Measurements from ENCODE around the gene SNX20.

The SNX20 gene

GRCh38 chr16:50692644-50692998, 11.5 kb upstream of the SNX20 start:
- Histone ChIP-seq H3K4me1 (ENCODE audit: control insufficient read depth, insufficient read depth, low read length) (no peaks in the 10 kb centered on the region; the same call in 1 of the 2 replicates), H3K4me3 (ENCODE audit: low read depth, low read length) (no peak overlapping the region), H3K9me3 (ENCODE audit: control insufficient read depth, insufficient read depth, low read depth, low read length) (no peaks in the 10 kb centered on the region)

GRCh38 chr16:50690177-50690576, 9.1 kb upstream of the SNX20 start:
- no peak overlapping the region for H3K9ac ChIP-seq (ENCODE audit: low read length)
- peaks cover 28% of the 10 kb centered on the region for H3K27me3 ChIP-seq (ENCODE audit: control insufficient read depth, insufficient read depth, low read length)
- no peaks in the 10 kb centered on the region for H3K9me3 ChIP-seq (ENCODE audit: control insufficient read depth, insufficient read depth, low read depth, low read length)
- H3K4me1 ChIP-seq (ENCODE audit: control insufficient read depth, insufficient read depth, low read length) = no peaks in the 10 kb centered on the region; the same call in 1 of the 2 replicates
- no peak overlapping the region for H3K27ac ChIP-seq (ENCODE audit: low read depth, low read length)
- H3K36me3 ChIP-seq (ENCODE audit: control insufficient read depth, insufficient read depth, low read length) = no peaks in the 10 kb centered on the region
- no peak overlapping the region for H3K4me3 ChIP-seq (ENCODE audit: low read depth, low read length)

More at GRCh38 chr16:50692644-50692998, 11.5 kb upstream of the SNX20 start:
- no peak overlapping the region for H3K9ac ChIP-seq (ENCODE audit: low read length)
- H3K27ac ChIP-seq (ENCODE audit: low read depth, low read length) = no peak overlapping the region
- no peaks in the 10 kb centered on the region for H3K36me3 ChIP-seq (ENCODE audit: control insufficient read depth, insufficient read depth, low read length)
- H3K27me3 ChIP-seq (ENCODE audit: control insufficient read depth, insufficient read depth, low read length) = peaks cover 33% of the 10 kb centered on the region

- Histone ChIP-seq H3K4me3 (ENCODE audit: low read depth, low read length) (no peak overlapping the region), H3K36me3 (ENCODE audit: control insufficient read depth, insufficient read depth, low read length) (no peaks in the 10 kb centered on the region), H3K9me3 (ENCODE audit: control insufficient read depth, insufficient read depth, low read depth, low read length) (no peaks in the 10 kb centered on the region), H3K27me3 (ENCODE audit: control insufficient read depth, insufficient read depth, low read length) (peaks cover 15% of the 10 kb centered on the region), H3K9ac (ENCODE audit: low read length) (no peak overlapping the region), H3K4me1 (ENCODE audit: control insufficient read depth, insufficient read depth, low read length) (no peaks in the 10 kb centered on the region; the same call in 1 of the 2 replicates), H3K27ac (ENCODE audit: low read depth, low read length) (no peak overlapping the region)
Observed at GRCh38 chr16:50688867-50689266, 7.8 kb upstream of the SNX20 start.

DNA sequence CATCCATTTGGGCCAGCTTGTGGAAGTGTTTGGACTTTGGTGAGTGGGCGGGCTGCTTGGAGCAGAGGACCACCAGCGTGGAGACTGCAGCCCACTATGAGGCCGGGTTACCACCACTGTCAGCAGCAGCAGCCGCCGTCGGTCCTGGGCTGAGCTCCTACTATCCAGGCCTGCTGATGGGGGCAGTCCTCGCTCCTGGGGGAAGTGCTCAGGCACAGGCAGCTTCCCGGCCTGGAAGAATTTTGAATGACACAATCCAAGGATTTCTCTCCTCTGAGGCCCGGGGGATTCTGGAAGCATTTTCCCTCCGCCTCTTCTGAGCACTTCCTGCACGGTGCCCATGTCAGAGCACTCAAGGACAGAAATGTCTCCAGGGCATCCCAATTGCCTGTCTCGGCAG, 7.0 kb upstream of the SNX20 start:
- peaks cover 8% of the 10 kb centered on the region for H3K27me3 ChIP-seq (ENCODE audit: control insufficient read depth, insufficient read depth, low read length)
- H3K9ac ChIP-seq (ENCODE audit: low read length) = no peak overlapping the region
- no peaks in the 10 kb centered on the region; the same call in 1 of the 2 replicates for H3K4me1 ChIP-seq (ENCODE audit: control insufficient read depth, insufficient read depth, low read length)
- H3K36me3 ChIP-seq (ENCODE audit: control insufficient read depth, insufficient read depth, low read length) = no peaks in the 10 kb centered on the region
- H3K4me3 ChIP-seq (ENCODE audit: low read depth, low read length) = no peak overlapping the region
- no peaks in the 10 kb centered on the region for H3K9me3 ChIP-seq (ENCODE audit: control insufficient read depth, insufficient read depth, low read depth, low read length)
- H3K27ac ChIP-seq (ENCODE audit: low read depth, low read length) = no peak overlapping the region

GRCh38 chr16:50685462-50686063, 4.5 kb upstream of the SNX20 start:
- no peaks in the 10 kb centered on the region for H3K9me3 ChIP-seq (ENCODE audit: control insufficient read depth, insufficient read depth, low read depth, low read length)
- H3K4me1 ChIP-seq (ENCODE audit: control insufficient read depth, insufficient read depth, low read length) = no peaks in the 10 kb centered on the region
- H3K9ac ChIP-seq (ENCODE audit: low read length) = no peak overlapping the region
- no peak overlapping the region for H3K27ac ChIP-seq (ENCODE audit: low read depth, low read length)
- H3K4me3 ChIP-seq (ENCODE audit: low read depth, low read length) = no peak overlapping the region
- no peaks in the 10 kb centered on the region for H3K27me3 ChIP-seq (ENCODE audit: control insufficient read depth, insufficient read depth, low read length)
- no peaks in the 10 kb centered on the region for H3K36me3 ChIP-seq (ENCODE audit: control insufficient read depth, insufficient read depth, low read length)

DNA sequence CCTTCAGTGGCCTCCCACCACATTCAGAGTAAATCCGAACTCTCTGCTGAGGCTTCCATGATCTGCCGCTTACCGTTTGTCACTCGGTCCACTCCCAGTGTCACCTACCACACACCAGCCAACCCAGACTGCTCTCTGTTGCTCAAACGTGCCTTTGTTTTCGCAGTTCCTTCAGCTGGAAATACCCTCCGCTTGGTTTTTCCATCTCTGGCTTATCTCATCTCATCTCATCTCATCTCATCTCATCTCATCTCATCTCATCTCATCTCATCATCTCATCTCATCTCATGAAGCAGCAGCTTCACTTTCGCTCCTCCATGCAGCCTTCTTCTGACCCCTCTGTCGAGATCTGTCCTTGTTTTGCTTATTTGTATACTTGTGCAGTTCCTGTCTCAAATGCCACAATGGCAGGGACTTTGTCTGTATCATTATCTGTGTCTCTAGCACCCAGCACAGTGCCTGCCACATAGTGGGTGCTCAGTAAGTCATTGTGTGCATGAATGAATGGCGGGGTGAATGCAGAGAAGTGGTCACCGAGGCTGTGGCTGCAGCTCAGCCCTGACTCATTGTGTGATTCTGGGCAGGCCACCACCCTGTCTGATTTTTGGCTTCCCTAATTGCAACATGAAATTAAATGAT, 3.8 kb upstream of the SNX20 start:
- no peaks in the 10 kb centered on the region for H3K27me3 ChIP-seq (ENCODE audit: control insufficient read depth, insufficient read depth, low read length)
- no peak overlapping the region for H3K4me3 ChIP-seq (ENCODE audit: low read depth, low read length)
- no peaks in the 10 kb centered on the region for H3K36me3 ChIP-seq (ENCODE audit: control insufficient read depth, insufficient read depth, low read length)
- no peak overlapping the region for H3K9ac ChIP-seq (ENCODE audit: low read length)
- no peaks in the 10 kb centered on the region for H3K9me3 ChIP-seq (ENCODE audit: control insufficient read depth, insufficient read depth, low read depth, low read length)
- H3K27ac ChIP-seq (ENCODE audit: low read depth, low read length) = no peak overlapping the region
- H3K4me1 ChIP-seq (ENCODE audit: control insufficient read depth, insufficient read depth, low read length) = no peaks in the 10 kb centered on the region

GRCh38 chr16:50683689-50684374, 2.7 kb upstream of the SNX20 start:
- H3K9me3 ChIP-seq (ENCODE audit: control insufficient read depth, insufficient read depth, low read depth, low read length) = no peaks in the 10 kb centered on the region
- no peaks in the 10 kb centered on the region for H3K4me1 ChIP-seq (ENCODE audit: control insufficient read depth, insufficient read depth, low read length)
- H3K9ac ChIP-seq (ENCODE audit: low read length) = no peak overlapping the region
- H3K27ac ChIP-seq (ENCODE audit: low read depth, low read length) = no peak overlapping the region
- no peak overlapping the region for H3K4me3 ChIP-seq (ENCODE audit: low read depth, low read length)
- no peaks in the 10 kb centered on the region for H3K36me3 ChIP-seq (ENCODE audit: control insufficient read depth, insufficient read depth, low read length)
- H3K27me3 ChIP-seq (ENCODE audit: control insufficient read depth, insufficient read depth, low read length) = no peaks in the 10 kb centered on the region

DNA sequence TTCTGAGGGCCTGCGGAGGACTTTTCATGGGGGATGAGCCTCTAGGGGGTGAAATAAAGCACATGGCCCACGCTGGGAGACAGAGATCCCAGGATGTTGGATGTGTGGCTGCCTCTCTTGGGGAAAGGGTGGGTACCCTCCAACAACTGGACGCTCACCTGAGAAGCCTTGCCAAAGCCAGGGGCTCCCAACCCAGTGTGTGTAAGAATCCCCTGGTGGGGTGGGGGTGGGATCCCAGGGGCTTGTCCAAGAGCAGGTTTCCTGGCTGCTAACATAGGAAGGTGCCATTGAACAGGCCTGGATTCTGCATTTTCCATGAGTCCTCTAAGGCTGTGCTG, 587 bp downstream of the SNX20 start:
- no peak overlapping the region for H3K9ac ChIP-seq (ENCODE audit: low read length)
- H3K9me3 ChIP-seq (ENCODE audit: control insufficient read depth, insufficient read depth, low read depth, low read length) = no peaks in the 10 kb centered on the region
- no peaks in the 10 kb centered on the region for H3K4me1 ChIP-seq (ENCODE audit: control insufficient read depth, insufficient read depth, low read length)
- no peak overlapping the region for H3K4me3 ChIP-seq (ENCODE audit: low read depth, low read length)
- H3K27ac ChIP-seq (ENCODE audit: low read depth, low read length) = no peak overlapping the region
- H3K36me3 ChIP-seq (ENCODE audit: control insufficient read depth, insufficient read depth, low read length) = no peaks in the 10 kb centered on the region
- H3K27me3 ChIP-seq (ENCODE audit: control insufficient read depth, insufficient read depth, low read length) = no peaks in the 10 kb centered on the region

- no peaks in the 10 kb centered on the region for H3K4me1 ChIP-seq (ENCODE audit: control insufficient read depth, insufficient read depth, low read length)
- H3K36me3 ChIP-seq (ENCODE audit: control insufficient read depth, insufficient read depth, low read length) = no peaks in the 10 kb centered on the region
- no peak overlapping the region for H3K4me3 ChIP-seq (ENCODE audit: low read depth, low read length)
- no peaks in the 10 kb centered on the region for H3K9me3 ChIP-seq (ENCODE audit: control insufficient read depth, insufficient read depth, low read depth, low read length)
- no peak overlapping the region for H3K27ac ChIP-seq (ENCODE audit: low read depth, low read length)
- H3K9ac ChIP-seq (ENCODE audit: low read length) = no peak overlapping the region
- H3K27me3 ChIP-seq (ENCODE audit: control insufficient read depth, insufficient read depth, low read length) = no peaks in the 10 kb centered on the region
Observed at GRCh38 chr16:50679676-50680555, 1.2 kb downstream of the SNX20 start.

DNA sequence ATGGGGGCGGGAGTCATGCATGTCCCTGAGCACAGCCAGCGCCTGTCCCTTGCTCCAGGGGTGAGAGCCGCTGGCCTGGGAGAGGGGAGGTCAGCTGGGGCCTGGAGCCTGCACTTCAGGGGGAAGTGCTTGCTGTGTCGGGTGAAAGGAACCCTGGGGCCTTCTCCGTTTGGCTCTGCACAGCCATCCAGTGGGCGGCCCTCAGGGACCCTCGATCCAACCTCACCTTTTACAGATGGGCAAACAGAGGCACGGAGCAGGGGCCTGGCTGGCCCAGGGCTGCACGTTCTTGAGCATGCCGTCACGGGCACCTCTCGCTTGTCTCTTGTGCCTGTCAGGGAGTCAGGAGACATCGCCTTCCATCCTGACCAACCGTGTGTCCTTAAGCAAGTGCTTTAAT, 1.8 kb downstream of the SNX20 start:
- no peaks in the 10 kb centered on the region for H3K9me3 ChIP-seq (ENCODE audit: control insufficient read depth, insufficient read depth, low read depth, low read length)
- H3K4me3 ChIP-seq (ENCODE audit: low read depth, low read length) = no peak overlapping the region
- no peaks in the 10 kb centered on the region for H3K27me3 ChIP-seq (ENCODE audit: control insufficient read depth, insufficient read depth, low read length)
- H3K4me1 ChIP-seq (ENCODE audit: control insufficient read depth, insufficient read depth, low read length) = no peaks in the 10 kb centered on the region
- H3K27ac ChIP-seq (ENCODE audit: low read depth, low read length) = no peak overlapping the region
- no peak overlapping the region for H3K9ac ChIP-seq (ENCODE audit: low read length)
- H3K36me3 ChIP-seq (ENCODE audit: control insufficient read depth, insufficient read depth, low read length) = no peaks in the 10 kb centered on the region

- no peak overlapping the region for H3K27ac ChIP-seq (ENCODE audit: low read depth, low read length)
- H3K4me3 ChIP-seq (ENCODE audit: low read depth, low read length) = no peak overlapping the region
- H3K9me3 ChIP-seq (ENCODE audit: control insufficient read depth, insufficient read depth, low read depth, low read length) = 0 out of 2 replicates have a peak, but pooled peaks cover 3% of the 10 kb centered on the region
- no peaks in the 10 kb centered on the region for H3K4me1 ChIP-seq (ENCODE audit: control insufficient read depth, insufficient read depth, low read length)
- no peak overlapping the region for H3K9ac ChIP-seq (ENCODE audit: low read length)
- no peaks in the 10 kb centered on the region for H3K36me3 ChIP-seq (ENCODE audit: control insufficient read depth, insufficient read depth, low read length)
- no peaks in the 10 kb centered on the region for H3K27me3 ChIP-seq (ENCODE audit: control insufficient read depth, insufficient read depth, low read length)
Observed at GRCh38 chr16:50678531-50678930, 2.6 kb downstream of the SNX20 start.

Measured in HUES6 (cell line).